Glutamatergic neuron (in vitro differentiated cells): ENCODE measurements around the gene KIF1B. TPM values are rescaled to one million over a fixed set of nuclear protein-coding genes. Genes with fewer than 3 reads are reported as not detected.
A peak's percentile ranks its signal among the peaks of the same experiment; 100 is the strongest.

Experiments
- DNase-seq: peaks from one replicate; pipeline ENCODE4 v3.0.0; 2022
- H3K27ac Mint-ChIP-seq: one replicate; pipeline ENCODE4 v1.8.0; 2020; ENCODE audit warnings: mild to moderate bottlenecking, mixed read lengths, inconsistent platforms; ENCODE audit not compliant: unreplicated experiment
- H3K27me3 Mint-ChIP-seq: one replicate; pipeline ENCODE4 v1.8.0; 2020; ENCODE audit warnings: mild to moderate bottlenecking, moderate library complexity, mixed read lengths, inconsistent platforms; ENCODE audit not compliant: unreplicated experiment
- H3K36me3 Mint-ChIP-seq: one replicate; pipeline ENCODE4 v1.8.0; 2020; ENCODE audit warnings: mild to moderate bottlenecking, mixed read lengths, inconsistent platforms; ENCODE audit not compliant: unreplicated experiment
- H3K4me1 Mint-ChIP-seq: one replicate; pipeline ENCODE4 v1.8.0; 2020; ENCODE audit warnings: mild to moderate bottlenecking, low read depth, mixed read lengths, inconsistent platforms; ENCODE audit not compliant: unreplicated experiment
- H3K4me3 Mint-ChIP-seq: one replicate; pipeline ENCODE4 v1.8.0; 2020; ENCODE audit warnings: mild to moderate bottlenecking, mixed read lengths, inconsistent platforms; ENCODE audit not compliant: unreplicated experiment
- H3K9me3 Mint-ChIP-seq: one replicate; pipeline ENCODE4 v1.8.0; 2020; ENCODE audit warnings: mild to moderate bottlenecking, moderate library complexity, mixed read lengths, inconsistent platforms; ENCODE audit not compliant: unreplicated experiment
- CTCF ChIP-seq: fragments of 200-600 bp; sonication (generic); IDR thresholded peaks from one replicate; pipeline ENCODE4 v1.5.0; 2021; ENCODE audit not compliant: partially characterized antibody, unreplicated experiment
- total RNA-seq: library from RNA; stranded (reverse); fragmentation: NEBNext Ultra II Directional; extraction: Animal tissue kit (Norgen Biotek cat#: 25700); gene quantifications from one replicate; pipeline ENCODE4 v1.2.1, GENCODE V29; 2021; ENCODE audit not compliant: unreplicated experiment

The KIF1B gene
- total RNA-seq, 1 donor from 2014 or later = 261 TPM

- Mint-ChIP-seq H3K36me3 (peaks cover 8% of the 10 kb centered on the region), H3K4me3 (no peak overlapping the region), H3K27ac (no peak overlapping the region), H3K9me3 (peaks cover 23% of the 10 kb centered on the region), H3K4me1 (peaks cover 12% of the 10 kb centered on the region), H3K27me3 (peaks cover 9% of the 10 kb centered on the region)
- TF ChIP-seq CTCF = no peak
- DNase-seq = no peak
These were observed 170.4 kb downstream of the KIF1B start for GRCh38 chr1:10380594-10381275.

GRCh38 chr1:10383630-10384029 is 173.3 kb downstream of the KIF1B start:
- no peak overlapping the region for H3K4me3 Mint-ChIP-seq

GRCh38 chr1:10384219-10384618 is 173.8 kb downstream of the KIF1B start:
- no peak overlapping the region for H3K4me3 Mint-ChIP-seq
- DNase-seq = no peak
- H3K27ac Mint-ChIP-seq = peak overlapping the region; percentile 8
- H3K27me3 Mint-ChIP-seq = peaks cover 13% of the 10 kb centered on the region
- TF ChIP-seq CTCF = no peak
- H3K4me1 Mint-ChIP-seq = peaks cover 18% of the 10 kb centered on the region
- peaks cover 8% of the 10 kb centered on the region for H3K36me3 Mint-ChIP-seq
- H3K9me3 Mint-ChIP-seq = peaks cover 16% of the 10 kb centered on the region

More at GRCh38 chr1:10383630-10384029, 173.3 kb downstream of the KIF1B start:
- no peak for DNase-seq
- H3K9me3 Mint-ChIP-seq = peaks cover 18% of the 10 kb centered on the region
- peaks cover 18% of the 10 kb centered on the region for H3K4me1 Mint-ChIP-seq
- peaks cover 8% of the 10 kb centered on the region for H3K36me3 Mint-ChIP-seq
- peaks cover 13% of the 10 kb centered on the region for H3K27me3 Mint-ChIP-seq
- no peak for TF ChIP-seq CTCF
- peak overlapping the region; percentile 11 for H3K27ac Mint-ChIP-seq

- Mint-ChIP-seq H3K27me3 (peaks cover 13% of the 10 kb centered on the region), H3K4me3 (no peak overlapping the region), H3K36me3 (peaks cover 8% of the 10 kb centered on the region), H3K27ac (no peak overlapping the region), H3K4me1 (peaks cover 18% of the 10 kb centered on the region), H3K9me3 (peaks cover 16% of the 10 kb centered on the region)
- no peak for DNase-seq
- TF ChIP-seq CTCF = no peak
These were observed 176.6 kb downstream of the KIF1B start for GRCh38 chr1:10386761-10387676.
